ENCODE results near the gene BCL2.

Gene BCL2

GRCh38 chr18:63102941-63103744, 216.4 kb downstream of the BCL2 start:
- no peak for DNase-seq

DNA sequence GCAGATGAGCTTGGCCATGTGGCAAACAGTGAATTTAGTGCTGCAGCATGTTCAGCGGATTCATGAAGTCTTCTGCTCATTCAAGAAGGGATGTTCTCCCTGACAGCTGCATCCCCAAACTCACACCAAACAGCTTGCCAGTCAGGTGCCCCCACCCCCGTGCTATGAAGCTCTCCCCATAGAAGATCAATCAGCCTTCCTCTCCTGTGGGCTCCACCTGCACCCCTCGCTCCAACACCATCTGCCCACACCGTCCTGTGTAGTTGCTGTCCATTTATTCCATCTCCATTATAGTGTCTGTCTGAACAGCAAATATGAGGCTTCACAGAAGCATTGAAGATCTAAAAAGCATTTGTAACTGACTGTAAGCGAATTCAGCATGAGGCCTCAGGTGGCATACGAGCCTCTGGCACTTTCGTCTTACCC, 218.9 kb downstream of the BCL2 start:
- DNase-seq, result no peak

DNA sequence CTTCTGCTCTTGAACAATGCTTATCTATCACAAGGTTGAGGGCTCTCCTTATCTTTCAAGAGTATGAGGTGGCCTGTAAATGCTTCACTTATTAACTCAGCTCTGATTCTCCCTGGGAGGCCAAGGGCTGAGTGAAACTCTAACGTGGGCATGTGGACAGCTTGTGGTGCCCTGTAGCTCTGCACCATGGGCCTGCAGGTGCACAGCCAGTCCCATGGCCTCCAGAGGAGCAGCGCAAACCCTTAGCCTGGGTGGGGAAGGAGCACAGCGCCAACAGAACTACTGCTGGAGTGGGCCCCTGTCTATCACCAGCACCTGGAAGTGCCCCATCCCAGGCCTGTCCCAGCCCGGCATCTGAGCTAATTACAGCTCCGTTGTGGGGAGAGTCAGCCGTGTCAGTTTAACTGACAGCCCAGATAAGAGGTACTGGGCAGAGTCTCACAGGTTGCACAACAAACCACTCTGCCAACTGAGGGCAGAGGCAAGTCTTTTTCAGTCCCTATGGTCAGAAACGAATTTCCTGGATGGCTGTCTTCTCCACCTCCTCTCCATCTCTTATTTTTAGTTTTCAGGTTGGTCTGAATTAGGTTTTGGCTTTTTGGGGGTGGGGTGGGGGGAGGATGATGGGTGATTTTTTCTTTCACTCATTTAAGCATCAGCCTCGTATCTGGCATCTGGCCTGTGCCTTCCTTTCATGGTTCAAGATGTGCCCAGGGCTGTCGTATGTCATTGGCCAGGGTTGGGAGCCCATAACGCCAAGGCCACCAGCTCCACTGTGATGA, 219.5 kb downstream of the BCL2 start:
- DNase-seq, result no peak

- DNase-seq, result no peak
Measured at GRCh38 chr18:63099091-63099840, 220.3 kb downstream of the BCL2 start.

DNA sequence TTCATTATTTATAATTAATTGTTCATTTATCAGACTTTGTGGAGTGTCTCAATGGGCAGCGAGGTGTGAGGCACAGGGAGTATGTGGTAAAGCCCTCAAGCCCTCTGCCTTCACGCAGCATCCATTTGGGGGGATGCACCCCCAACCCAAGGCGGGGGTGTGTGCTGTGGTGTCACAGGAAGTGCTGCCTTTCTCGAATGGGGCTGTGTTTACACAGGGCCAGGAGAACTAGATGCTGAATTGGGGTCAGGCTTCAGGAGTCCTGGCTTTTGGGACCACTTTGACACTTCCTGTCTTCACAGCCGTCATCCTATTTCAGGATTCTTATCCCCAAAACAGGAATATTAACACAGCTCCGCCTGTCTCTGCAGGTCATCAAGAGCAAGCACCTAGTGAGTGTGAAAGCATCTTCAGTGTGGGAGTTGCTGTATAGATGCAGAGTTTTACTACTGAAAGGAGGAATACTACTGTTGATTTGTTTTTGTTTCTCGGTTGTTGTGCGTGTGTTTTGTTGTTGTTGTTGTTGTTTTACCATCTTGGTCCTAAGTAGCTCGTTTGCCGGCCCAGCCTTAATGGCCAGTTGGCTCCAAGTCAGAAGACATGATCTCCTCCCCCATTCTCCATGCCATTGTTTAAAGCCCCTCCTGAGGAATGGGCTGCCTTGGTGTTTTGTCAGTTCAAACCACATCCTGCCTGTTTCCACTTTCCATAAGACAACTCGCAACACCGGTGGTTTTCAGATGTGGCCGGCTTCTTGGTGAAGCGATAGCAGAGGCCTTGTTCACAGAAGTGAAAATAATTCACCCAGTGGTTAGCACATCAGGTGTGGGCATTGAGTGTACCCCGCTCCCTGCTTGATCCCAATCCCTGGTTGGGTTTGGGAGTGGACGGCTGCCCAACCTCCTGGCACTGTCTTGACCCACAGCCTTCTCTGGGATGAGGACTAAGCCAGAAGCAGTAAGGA, 221.3 kb downstream of the BCL2 start:
- DNase-seq, result no peak

GRCh38 chr18:63097178-63097577, 222.4 kb downstream of the BCL2 start:
- no peak for DNase-seq

GRCh38 chr18:63096327-63096874, 223.2 kb downstream of the BCL2 start:
- no peak for DNase-seq

DNA sequence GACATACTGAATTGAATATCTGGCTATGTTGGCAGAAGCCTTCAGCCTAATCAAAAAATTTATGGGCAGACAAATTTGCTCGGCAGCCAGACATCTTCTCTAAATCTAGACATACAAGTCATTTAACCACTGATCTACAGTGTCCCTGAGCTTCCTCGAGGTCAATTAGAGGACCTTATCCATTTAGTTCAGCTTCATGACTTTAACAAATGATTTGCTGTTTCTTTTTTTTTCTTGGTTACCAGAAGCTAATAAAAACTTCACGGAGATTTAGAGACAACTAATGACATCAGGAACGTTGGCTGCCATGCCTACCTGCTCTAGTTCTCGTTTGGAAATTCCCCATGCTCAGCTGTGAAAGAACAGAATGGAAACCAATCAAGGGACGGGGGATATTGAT, 223.8 kb downstream of the BCL2 start:
- DNase-seq, result no peak

- DNase-seq, result no peak
Measured at GRCh38 chr18:63091671-63092364, 227.8 kb downstream of the BCL2 start.

DNA sequence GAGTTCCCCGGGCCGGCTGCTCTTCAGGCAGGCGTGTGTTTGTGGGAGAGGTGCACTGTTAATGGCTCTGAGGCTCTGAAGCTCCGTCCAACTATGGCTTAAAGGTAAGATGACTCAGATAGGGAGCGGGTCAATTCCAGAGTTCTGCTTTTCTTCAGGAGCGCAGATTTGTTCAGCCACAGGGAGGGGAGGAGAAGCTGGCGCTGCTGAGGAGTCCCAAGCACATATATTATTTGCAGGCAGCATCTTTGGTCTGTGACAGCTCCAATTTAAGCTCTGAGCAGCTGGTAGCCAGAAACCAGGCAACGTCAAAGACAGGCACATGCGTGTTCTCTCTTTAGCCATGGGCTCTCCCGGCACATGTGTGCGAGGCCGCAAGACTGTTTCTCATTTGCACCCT, 229.2 kb downstream of the BCL2 start:
- DNase-seq, result no peak

- DNase-seq, result no peak
Measured at GRCh38 chr18:63089041-63089440, 230.5 kb downstream of the BCL2 start.

DNA sequence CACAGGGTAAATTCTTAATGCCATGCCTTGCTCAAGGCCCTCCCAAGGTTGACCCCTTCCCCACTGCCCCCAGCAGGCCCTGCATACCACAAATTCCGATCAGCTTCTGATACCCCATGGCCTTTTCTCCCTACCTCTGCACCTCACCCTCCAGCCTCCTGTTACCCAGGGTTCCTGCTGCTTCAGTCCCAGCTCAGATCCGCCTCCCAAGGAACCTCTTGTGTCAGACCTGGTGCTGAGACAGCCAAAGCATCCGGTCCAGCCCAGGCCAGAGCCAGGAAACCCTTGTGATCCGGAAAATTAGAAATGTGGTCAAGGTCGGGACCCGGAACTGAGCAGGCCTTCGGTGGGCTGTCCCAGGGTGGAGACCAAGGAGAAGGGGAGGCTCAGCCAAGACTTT, 231.3 kb downstream of the BCL2 start:
- no peak for DNase-seq

DNA sequence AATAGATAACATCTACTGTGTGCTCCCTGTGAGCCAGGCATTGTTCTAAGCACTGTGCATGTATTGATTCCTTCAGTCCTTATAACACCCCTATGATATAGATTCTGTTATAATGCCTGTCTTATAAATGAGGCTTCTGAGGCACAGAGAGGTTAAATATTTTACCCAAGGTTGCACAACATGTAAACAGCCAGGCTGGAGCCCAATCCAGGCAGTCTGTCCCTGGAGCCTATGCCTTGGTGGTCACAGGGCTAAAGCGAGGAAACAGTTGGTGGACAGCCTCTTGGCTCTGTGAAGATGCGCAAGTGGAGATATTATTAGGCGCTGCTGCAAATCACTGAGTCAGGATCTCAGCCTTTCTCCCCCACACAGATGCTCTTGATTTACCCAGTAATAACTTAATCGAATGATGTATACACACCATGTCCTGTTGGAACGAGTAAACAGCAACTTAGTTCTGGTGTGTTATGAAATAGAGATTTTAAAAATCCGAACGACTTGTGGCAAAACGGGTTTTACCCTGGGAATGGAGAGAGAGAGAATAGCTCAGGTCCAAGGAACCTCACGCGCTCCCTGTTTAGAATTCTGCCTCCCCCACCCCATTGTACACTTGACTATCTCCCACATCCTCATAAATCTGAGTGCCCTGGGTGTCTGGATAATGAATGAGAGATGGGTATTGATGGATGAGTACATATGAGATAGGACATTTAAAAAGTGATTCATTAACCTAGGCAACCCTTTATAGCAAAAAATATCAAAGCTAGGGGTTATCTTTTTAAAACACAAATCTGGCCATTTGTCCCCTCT, 231.9 kb downstream of the BCL2 start:
- DNase-seq, result no peak

DNA sequence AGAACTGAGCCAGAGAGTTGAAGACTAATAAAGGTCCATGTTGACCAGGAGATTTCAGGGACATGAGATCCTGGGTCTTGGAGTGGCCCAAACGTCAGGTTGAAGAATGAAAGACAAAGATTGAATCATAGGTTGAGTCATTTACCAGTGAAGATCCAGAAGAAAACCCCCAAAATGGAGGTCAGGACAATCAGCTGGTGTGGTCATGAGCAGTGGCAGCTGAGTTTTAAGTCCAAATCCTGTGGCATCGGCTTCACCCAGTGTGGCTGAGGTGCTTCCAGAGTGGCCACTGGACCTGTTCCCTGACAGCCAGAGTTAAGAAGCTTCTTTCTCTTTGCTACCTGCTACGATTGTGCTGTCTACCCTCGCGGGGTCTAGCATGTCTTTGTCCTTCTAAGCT, 234.0 kb downstream of the BCL2 start:
- DNase-seq, result no peak

GRCh38 chr18:63084219-63084618, 235.3 kb downstream of the BCL2 start:
- DNase-seq, result no peak

- no peak for DNase-seq
Measured at GRCh38 chr18:63083555-63083954, 236.0 kb downstream of the BCL2 start.

- DNase-seq, result no peak
Measured at GRCh38 chr18:63083020-63083531, 236.5 kb downstream of the BCL2 start.

DNA sequence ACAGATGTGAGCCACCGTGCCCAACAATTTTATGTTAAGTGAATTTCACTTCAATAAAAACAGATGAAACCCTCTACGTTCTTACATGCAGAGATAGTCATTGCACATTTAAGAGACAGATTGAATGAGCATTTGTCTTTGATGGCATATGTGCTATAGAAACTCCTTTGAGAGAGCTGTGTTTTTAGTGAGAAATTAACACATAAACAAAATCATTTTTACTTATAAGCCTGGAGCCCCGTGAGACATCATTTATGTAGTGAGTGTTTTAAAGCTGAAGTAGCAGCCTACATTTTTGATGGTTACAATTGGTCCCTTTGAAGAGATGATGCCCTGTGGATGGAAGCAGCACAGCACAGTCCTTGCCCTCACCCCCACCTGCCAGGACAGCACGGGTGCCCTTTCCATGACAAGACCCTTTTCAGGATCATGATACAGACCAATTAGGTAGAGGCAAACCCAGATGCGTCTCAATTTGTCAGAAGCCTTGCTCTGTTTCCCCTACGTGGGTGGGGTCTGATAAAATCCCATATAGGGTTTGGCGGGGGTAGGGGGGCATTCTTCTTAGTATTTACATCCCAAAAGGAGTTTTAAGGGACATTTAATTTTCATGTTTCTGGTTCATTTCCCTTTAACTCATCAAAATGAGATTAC, 237.1 kb downstream of the BCL2 start:
- DNase-seq, result no peak

DNA sequence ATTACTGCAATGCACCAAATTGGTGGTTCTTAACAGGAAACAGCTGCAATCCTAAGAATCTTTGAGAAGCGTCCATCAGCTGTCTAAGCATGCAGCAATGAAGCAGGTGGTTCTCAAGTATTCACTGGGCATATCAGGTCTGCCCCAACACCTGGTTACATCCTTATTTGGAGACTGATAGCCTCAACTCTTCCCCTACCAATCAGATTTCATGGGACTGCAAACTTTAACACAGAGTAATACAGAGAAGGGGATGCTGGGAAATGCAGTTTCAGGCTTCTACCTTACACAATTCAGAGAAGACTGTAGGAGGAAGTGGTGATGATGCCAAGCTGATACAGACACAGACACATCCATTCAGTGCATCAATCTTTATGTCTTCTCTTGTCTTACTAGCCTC, 240.5 kb downstream of the BCL2 start:
- no peak for DNase-seq

- no peak for DNase-seq
Measured at GRCh38 chr18:63078471-63078870, 241.1 kb downstream of the BCL2 start.

Data from activated CD4-positive, CD25-positive, alpha-beta regulatory T cell (primary cell).